Stimulated activated CD8-positive, alpha-beta memory T cell treated with anti-CD3 and anti-CD28 coated beads, Interleukin-12 subunit alpha, Interleukin-12 subunit beta, amount 100 ng/mL, for 1 hour (primary cell): ENCODE results near the gene ROBO1.

Source experiments
- DNase-seq: peaks from one replicate; pipeline ENCODE4 v3.0.0-alpha.2; 2020; ENCODE audit warnings: low read depth

Gene ROBO1

GRCh38 chr3:79066481-79066880, 701.3 kb downstream of the ROBO1 start:
- DNase-seq, result no peak

GRCh38 chr3:79063624-79064023, 704.2 kb downstream of the ROBO1 start:
- DNase-seq, result no peak

GRCh38 chr3:79057756-79058155, 710.0 kb downstream of the ROBO1 start:
- DNase-seq, result no peak

GRCh38 chr3:79056498-79056897, 711.3 kb downstream of the ROBO1 start:
- no peak for DNase-seq

- no peak for DNase-seq
These were observed 715.6 kb downstream of the ROBO1 start for GRCh38 chr3:79052054-79052681.

- no peak for DNase-seq
These were observed 720.2 kb downstream of the ROBO1 start for GRCh38 chr3:79047581-79047980.

GRCh38 chr3:79041621-79042020, 726.2 kb downstream of the ROBO1 start:
- no peak for DNase-seq

GRCh38 chr3:79040701-79041100, 727.1 kb downstream of the ROBO1 start:
- no peak for DNase-seq

GRCh38 chr3:79040091-79040490, 727.7 kb downstream of the ROBO1 start:
- no peak for DNase-seq

GRCh38 chr3:79039192-79039591, 728.6 kb downstream of the ROBO1 start:
- no peak for DNase-seq

GRCh38 chr3:79038636-79039035, 729.2 kb downstream of the ROBO1 start:
- DNase-seq, result no peak

GRCh38 chr3:79038057-79038456, 729.7 kb downstream of the ROBO1 start:
- DNase-seq, result no peak

- DNase-seq, result no peak
These were observed 735.0 kb downstream of the ROBO1 start for GRCh38 chr3:79032686-79033318.

- DNase-seq, result no peak
These were observed 737.6 kb downstream of the ROBO1 start for GRCh38 chr3:79030157-79030556.

- no peak for DNase-seq
These were observed 738.9 kb downstream of the ROBO1 start for GRCh38 chr3:79028916-79029315.

GRCh38 chr3:79027593-79027992, 740.2 kb downstream of the ROBO1 start:
- DNase-seq, result no peak

GRCh38 chr3:79019924-79020173, 747.9 kb downstream of the ROBO1 start:
- no peak for DNase-seq

- no peak for DNase-seq
These were observed 748.5 kb downstream of the ROBO1 start for GRCh38 chr3:79019137-79019923.

GRCh38 chr3:79018671-79019136, 749.1 kb downstream of the ROBO1 start:
- no peak for DNase-seq

GRCh38 chr3:79018265-79018664, 749.5 kb downstream of the ROBO1 start:
- no peak for DNase-seq

GRCh38 chr3:79016587-79017376, 751.0 kb downstream of the ROBO1 start:
- DNase-seq, result no peak

- DNase-seq, result no peak
These were observed 751.9 kb downstream of the ROBO1 start for GRCh38 chr3:79015854-79016253.

- no peak for DNase-seq
These were observed 754.8 kb downstream of the ROBO1 start for GRCh38 chr3:79012946-79013362.
